ENCODE measurements around the gene TEF.
"Not testable (repeated sequence)": the region's sequence is repeated elsewhere in the genome, so short reads cannot be mapped to it uniquely, and the experiment has no call there.

Gene TEF

GRCh38 chr22:41383085-41383484 lies 1.3 kb downstream of the TEF start:
- no peak for DNase-seq (ENCODE audit: low read depth)

GRCh38 chr22:41384128-41384527 lies 2.4 kb downstream of the TEF start:
- DNase-seq (ENCODE audit: low read depth), result no peak

GRCh38 chr22:41387341-41387740 lies 5.6 kb downstream of the TEF start:
- no peak for DNase-seq (ENCODE audit: low read depth)

GRCh38 chr22:41394012-41394356 lies 12.2 kb downstream of the TEF start:
- no peak for DNase-seq (ENCODE audit: low read depth)

GRCh38 chr22:41395531-41396240 lies 13.9 kb downstream of the TEF start:
- no peak for DNase-seq (ENCODE audit: low read depth)

- DNase-seq (ENCODE audit: low read depth), result no peak
Measured at GRCh38 chr22:41397143-41397811, 15.5 kb downstream of the TEF start.

- no peak for DNase-seq (ENCODE audit: low read depth)
Measured at GRCh38 chr22:41398921-41399320, 17.2 kb downstream of the TEF start.

- DNase-seq (ENCODE audit: low read depth), result no peak
Measured at GRCh38 chr22:41401781-41402648, 20.3 kb downstream of the TEF start.

- not testable (repeated sequence) for DNase-seq (ENCODE audit: low read depth)
Measured at GRCh38 chr22:41402851-41403250, 21.1 kb downstream of the TEF start.

- DNase-seq (ENCODE audit: low read depth), result peak; percentile 70
Measured at GRCh38 chr22:41403532-41404318, 22.0 kb downstream of the TEF start.

GRCh38 chr22:41405588-41405987 lies 23.8 kb downstream of the TEF start:
- no peak for DNase-seq (ENCODE audit: low read depth)

- no peak for DNase-seq (ENCODE audit: low read depth)
Measured at GRCh38 chr22:41406410-41406809, 24.7 kb downstream of the TEF start.

- DNase-seq (ENCODE audit: low read depth), result no peak
Measured at GRCh38 chr22:41407433-41407832, 25.7 kb downstream of the TEF start.

GRCh38 chr22:41408665-41409064 lies 26.9 kb downstream of the TEF start:
- DNase-seq (ENCODE audit: low read depth), result no peak

GRCh38 chr22:41410311-41410751 lies 28.6 kb downstream of the TEF start:
- DNase-seq (ENCODE audit: low read depth), result no peak

- no peak for DNase-seq (ENCODE audit: low read depth)
Measured at GRCh38 chr22:41411021-41411851, 29.5 kb downstream of the TEF start.

GRCh38 chr22:41415554-41415953 lies 33.8 kb downstream of the TEF start:
- no peak for DNase-seq (ENCODE audit: low read depth)

GRCh38 chr22:41417622-41418390 lies 36.1 kb downstream of the TEF start:
- no peak for DNase-seq (ENCODE audit: low read depth)

- no peak for DNase-seq (ENCODE audit: low read depth)
Measured at GRCh38 chr22:41418717-41419116, 37.0 kb downstream of the TEF start.

GRCh38 chr22:41425660-41426365 lies 44.1 kb downstream of the TEF start:
- no peak for DNase-seq (ENCODE audit: low read depth)
